Ishikawa (cell line): ENCODE measurements around the gene NKX2-1.

Source experiments
- CEBPB ChIP-seq: IDR thresholded peaks from 2 replicates; pipeline ENCODE4 v1.6.1; 2012
- CREB1 ChIP-seq: IDR thresholded peaks from 2 replicates; pipeline ENCODE4 v1.6.1; 2012; ENCODE audit warnings: low read depth
- EGR1 ChIP-seq: IDR thresholded peaks from 2 replicates; pipeline ENCODE4 v1.6.1; 2012
- EP300 ChIP-seq: IDR thresholded peaks from 2 replicates; pipeline ENCODE4 v1.6.1; 2012; ENCODE audit warnings: borderline replicate concordance
- FOXM1 ChIP-seq: IDR thresholded peaks from 2 replicates; pipeline ENCODE4 v1.6.1; 2012; ENCODE audit warnings: low read depth, borderline replicate concordance
- MAX ChIP-seq: IDR thresholded peaks from 2 replicates; pipeline ENCODE4 v1.6.1; 2012
- NFIC ChIP-seq: IDR thresholded peaks from 2 replicates; pipeline ENCODE4 v1.6.1; 2012
- RAD21 ChIP-seq: IDR thresholded peaks from 2 replicates; pipeline ENCODE4 v1.6.1; 2012; ENCODE audit warnings: low read depth
- REST ChIP-seq: IDR thresholded peaks from 2 replicates; pipeline ENCODE4 v1.6.1; 2012; ENCODE audit warnings: low read depth, mild to moderate bottlenecking
- TAF1 ChIP-seq: IDR thresholded peaks from 2 replicates; pipeline ENCODE4 v1.6.1; 2012; ENCODE audit warnings: low read depth, mild to moderate bottlenecking
- TCF12 ChIP-seq: IDR thresholded peaks from 2 replicates; pipeline ENCODE4 v1.6.1; 2012; ENCODE audit warnings: low read depth
- TEAD4 ChIP-seq: IDR thresholded peaks from 2 replicates; pipeline ENCODE4 v1.6.1; 2012
- USF1 ChIP-seq: IDR thresholded peaks from 2 replicates; pipeline ENCODE4 v1.6.1; 2012
- YY1 ChIP-seq: IDR thresholded peaks from 2 replicates; pipeline ENCODE4 v1.6.1; 2012; ENCODE audit warnings: low read depth
- ZBTB7A ChIP-seq: IDR thresholded peaks from 2 replicates; pipeline ENCODE4 v1.6.1; 2012; ENCODE audit warnings: low read depth

NKX2-1 gene

GRCh38 chr14:36519431-36520321 lies at the start of gene NKX2-1:
Gene NKX2-1 (minus strand): TSS chr14:36520232. CDS start chr14:36520129, 103 bp downstream.
- TF ChIP-seq CREB1: no peak
- TF ChIP-seq TAF1: no peak
- peak; percentile 47; the same call in 1 of the 2 replicates for TF ChIP-seq ZBTB7A

GRCh38 chr14:36556811-36557433 lies 36.9 kb upstream of the NKX2-1 start:
- TF ChIP-seq TEAD4 (no peak), RAD21 (peak; percentile 67)

GRCh38 chr14:36555998-36556743 lies 36.1 kb upstream of the NKX2-1 start:
- TF ChIP-seq NFIC (no peak), USF1 (no peak), YY1 (no peak)

GRCh38 chr14:36553656-36554260 lies 33.7 kb upstream of the NKX2-1 start:
- TF ChIP-seq MAX (no peak), RAD21 (peak; percentile 78)

GRCh38 chr14:36550899-36551298 lies 30.9 kb upstream of the NKX2-1 start:
- TF ChIP-seq YY1 (no peak), TAF1 (no peak), EGR1 (no peak), ZBTB7A (no peak), CREB1 (no peak), TCF12 (no peak), MAX (no peak), FOXM1 (no peak), CEBPB (no peak), RAD21 (no peak), EP300 (no peak), REST (no peak), USF1 (no peak), TEAD4 (no peak), NFIC (no peak)

GRCh38 chr14:36538051-36538450 lies 18.0 kb upstream of the NKX2-1 start:
- TF ChIP-seq TEAD4 (no peak), TAF1 (no peak), RAD21 (no peak), REST (no peak), ZBTB7A (no peak), EP300 (no peak)
